SH-SY5Y (cell line): ENCODE results near the gene CISH.

Experiments used
- GATA2 ChIP-seq: IDR thresholded peaks from 2 replicates; pipeline ENCODE4 v1.6.1; 2011; ENCODE audit warnings: mild to moderate bottlenecking, low read depth, low read length
- GATA3 ChIP-seq: IDR thresholded peaks from 2 replicates; pipeline ENCODE4 v1.6.1; 2011; ENCODE audit warnings: low read depth, mild to moderate bottlenecking, low read length, moderate library complexity

DNA sequence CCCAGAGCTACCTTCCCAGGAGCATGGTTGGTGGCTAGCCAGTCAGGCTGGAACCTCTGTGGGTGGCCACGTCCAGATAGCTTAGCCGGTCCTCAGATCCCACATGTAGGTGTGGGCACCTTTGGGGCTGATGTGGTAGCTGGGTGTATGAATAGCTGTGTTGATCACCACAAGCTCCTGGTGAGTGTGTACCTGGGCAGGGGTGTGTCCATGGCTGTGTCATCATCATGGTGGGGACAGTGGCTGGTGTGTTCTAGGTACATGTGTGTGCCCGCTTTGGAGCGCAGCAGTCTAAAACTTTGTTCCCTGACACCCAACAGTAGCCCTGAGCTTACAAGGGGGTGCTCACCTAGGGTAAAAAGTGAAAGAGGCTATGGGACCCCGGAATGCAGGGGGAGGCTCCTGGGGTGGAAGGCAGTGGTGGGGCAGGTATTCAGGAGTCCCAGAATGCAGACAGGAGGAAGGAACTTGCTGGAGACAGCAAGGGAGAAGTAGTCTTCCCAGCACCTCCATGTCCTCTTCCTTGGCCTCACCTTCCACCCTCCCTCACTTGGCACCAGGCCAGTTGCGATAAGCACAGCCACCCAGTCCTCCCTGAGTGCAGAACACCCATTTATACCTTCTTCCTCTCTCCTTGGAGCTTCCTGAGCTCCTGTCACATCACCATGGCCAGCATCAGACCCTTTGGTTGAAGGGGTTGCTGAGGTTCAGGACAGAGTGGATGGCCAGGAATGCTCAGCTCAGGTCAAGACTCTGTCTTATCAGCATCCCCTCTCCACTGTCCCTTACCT, 1.2 kb downstream of the CISH start:
- TF ChIP-seq GATA2 = no peak
- no peak for TF ChIP-seq GATA3
